ENCODE results near the gene TMEM234.
A peak's percentile ranks its signal among the peaks of the same experiment; 100 is the strongest.
"Not testable (repeated sequence)": the region's sequence is repeated elsewhere in the genome, so short reads cannot be mapped to it uniquely, and the experiment has no call there.

TMEM234 gene

GRCh38 chr1:32263744-32264143, 41.6 kb upstream of the TMEM234 start:
- peaks cover 2% of the 10 kb centered on the region for H3K4me1 ChIP-seq (ENCODE audit: control insufficient read depth, insufficient read depth, low read depth, low read length)
- no peak overlapping the region for H2AFZ ChIP-seq (ENCODE audit: low read depth, low read length)
- WGBS: 85% methylated on average over 4 of the region's 4 CpGs
- no peak overlapping the region for H3K27ac ChIP-seq (ENCODE audit: low read length, poor library complexity, severe bottlenecking)
- H3K14ac ChIP-seq (ENCODE audit: low read length in 2 of 2): no peak overlapping the region
- no peak overlapping the region for H2AK5ac ChIP-seq (ENCODE audit: low read length, severe bottlenecking)
- no peak overlapping the region for H3K23ac ChIP-seq (ENCODE audit: low read length in 2 of 2)
- no peaks in the 10 kb centered on the region for H3K9me3 ChIP-seq (ENCODE audit: control insufficient read depth, low read length)
- no peak overlapping the region for H4K91ac ChIP-seq (ENCODE audit: low read length)
- no peak overlapping the region for H4K8ac ChIP-seq (ENCODE audit: low read length)
- H3K4ac ChIP-seq (ENCODE audit: low read depth in 1 of 2, low read length in 2 of 2): no peak overlapping the region
- H3K27me3 ChIP-seq (ENCODE audit: control insufficient read depth in 1 of 2, insufficient read depth in 1 of 2, low read length in 2 of 2): no peaks in the 10 kb centered on the region
- H2BK15ac ChIP-seq (ENCODE audit: low read depth, poor library complexity, severe bottlenecking): no peak overlapping the region
- no peak overlapping the region for H3K18ac ChIP-seq (ENCODE audit: low read depth in 1 of 2, low read length in 2 of 2)
- H2BK5ac ChIP-seq (ENCODE audit: low read depth, low read length, poor library complexity, severe bottlenecking): no peak overlapping the region
- H3K36me3 ChIP-seq (ENCODE audit: control insufficient read depth in 1 of 2, insufficient read depth in 2 of 2, low read depth in 1 of 2, low read length in 2 of 2): no peaks in the 10 kb centered on the region
- H3K4me3 ChIP-seq (ENCODE audit: insufficient read depth in 1 of 2, low read depth in 1 of 2, low read length in 2 of 2): no peak overlapping the region
- H3K79me1 ChIP-seq (replicated peaks; ENCODE audit: low read length, poor library complexity, severe bottlenecking): no peaks in the 10 kb centered on the region
- DNase-seq: no peak
- H3K4me2 ChIP-seq (ENCODE audit: low read length, poor library complexity, severe bottlenecking): no peak overlapping the region
- no peak overlapping the region for H3K9ac ChIP-seq (ENCODE audit: low read length)
- H2BK120ac ChIP-seq (ENCODE audit: low read depth, low read length): no peak overlapping the region
- peak overlapping the region in 1 of 2 experiments; percentile 77 for H2BK12ac ChIP-seq (ENCODE audit: low read length in 2 of 2)

GRCh38 chr1:32263236-32263593, 41.1 kb upstream of the TMEM234 start:
- H2BK5ac ChIP-seq (ENCODE audit: low read depth, low read length, poor library complexity, severe bottlenecking); H3K18ac ChIP-seq (ENCODE audit: low read depth in 1 of 2, low read length in 2 of 2); H3K27ac ChIP-seq (ENCODE audit: low read length, poor library complexity, severe bottlenecking); H3K9me3 ChIP-seq (ENCODE audit: control insufficient read depth, low read length); H3K4me1 ChIP-seq (ENCODE audit: control insufficient read depth, insufficient read depth, low read depth, low read length); H2BK120ac ChIP-seq (ENCODE audit: low read depth, low read length); H3K79me1 ChIP-seq (replicated peaks; ENCODE audit: low read length, poor library complexity, severe bottlenecking); H2AK5ac ChIP-seq (ENCODE audit: low read length, severe bottlenecking); H3K23ac ChIP-seq (ENCODE audit: low read length in 2 of 2); H3K4me2 ChIP-seq (ENCODE audit: low read length, poor library complexity, severe bottlenecking); H4K8ac ChIP-seq (ENCODE audit: low read length); H3K4ac ChIP-seq (ENCODE audit: low read depth in 1 of 2, low read length in 2 of 2); H3K27me3 ChIP-seq (ENCODE audit: control insufficient read depth in 1 of 2, insufficient read depth in 1 of 2, low read length in 2 of 2); H2AFZ ChIP-seq (ENCODE audit: low read depth, low read length); H3K36me3 ChIP-seq (ENCODE audit: control insufficient read depth in 1 of 2, insufficient read depth in 2 of 2, low read depth in 1 of 2, low read length in 2 of 2); H2BK12ac ChIP-seq (ENCODE audit: low read length in 2 of 2); H3K4me3 ChIP-seq (ENCODE audit: insufficient read depth in 1 of 2, low read depth in 1 of 2, low read length in 2 of 2); H3K14ac ChIP-seq (ENCODE audit: low read length in 2 of 2); DNase-seq; H3K9ac ChIP-seq (ENCODE audit: low read length); H2BK15ac ChIP-seq (ENCODE audit: low read depth, poor library complexity, severe bottlenecking); H4K91ac ChIP-seq (ENCODE audit: low read length): not testable (repeated sequence)
- 94% methylated on average over 2 of the region's 4 CpGs for WGBS

- 97% methylated on average over 6 of the region's 6 CpGs for WGBS
- no peak for DNase-seq
These were observed 35.0 kb upstream of the TMEM234 start for GRCh38 chr1:32257227-32257508.

GRCh38 chr1:32256473-32257226, 34.5 kb upstream of the TMEM234 start:
- Histone ChIP-seq H3K9ac (ENCODE audit: low read length) (no peak overlapping the region), H3K27ac (ENCODE audit: low read length, poor library complexity, severe bottlenecking) (no peak overlapping the region), H3K14ac (ENCODE audit: low read length in 2 of 2) (no peak overlapping the region), H2BK5ac (ENCODE audit: low read depth, low read length, poor library complexity, severe bottlenecking) (no peak overlapping the region), H3K4me1 (ENCODE audit: control insufficient read depth, insufficient read depth, low read depth, low read length) (no peaks in the 10 kb centered on the region), H4K91ac (ENCODE audit: low read length) (no peak overlapping the region), H3K4ac (ENCODE audit: low read depth in 1 of 2, low read length in 2 of 2) (no peak overlapping the region), H2BK120ac (ENCODE audit: low read depth, low read length) (no peak overlapping the region), H3K4me3 (ENCODE audit: insufficient read depth in 1 of 2, low read depth in 1 of 2, low read length in 2 of 2) (no peak overlapping the region), H3K4me2 (ENCODE audit: low read length, poor library complexity, severe bottlenecking) (no peak overlapping the region), H2BK15ac (ENCODE audit: low read depth, poor library complexity, severe bottlenecking) (no peak overlapping the region), H3K23ac (ENCODE audit: low read length in 2 of 2) (no peak overlapping the region), H2BK12ac (ENCODE audit: low read length in 2 of 2) (no peak overlapping the region), H2AK5ac (ENCODE audit: low read length, severe bottlenecking) (no peak overlapping the region), H3K36me3 (ENCODE audit: control insufficient read depth in 1 of 2, insufficient read depth in 2 of 2, low read depth in 1 of 2, low read length in 2 of 2) (no peaks in the 10 kb centered on the region), H4K8ac (ENCODE audit: low read length) (no peak overlapping the region), H2AFZ (ENCODE audit: low read depth, low read length) (no peak overlapping the region), H3K18ac (ENCODE audit: low read depth in 1 of 2, low read length in 2 of 2) (no peak overlapping the region), H3K79me1 (replicated peaks; ENCODE audit: low read length, poor library complexity, severe bottlenecking) (no peaks in the 10 kb centered on the region), H3K9me3 (ENCODE audit: control insufficient read depth, low read length) (no peaks in the 10 kb centered on the region), H3K27me3 (ENCODE audit: control insufficient read depth in 1 of 2, insufficient read depth in 1 of 2, low read length in 2 of 2) (peaks cover 0 to 4% of the 10 kb centered on the region in 2 experiments)
- DNase-seq: no peak
- 93% methylated on average over 3 of the region's 9 CpGs for WGBS

More at GRCh38 chr1:32257227-32257508, 35.0 kb upstream of the TMEM234 start:
- Histone ChIP-seq H4K8ac (ENCODE audit: low read length) (no peak overlapping the region), H2BK120ac (ENCODE audit: low read depth, low read length) (no peak overlapping the region), H2BK12ac (ENCODE audit: low read length in 2 of 2) (no peak overlapping the region), H3K9ac (ENCODE audit: low read length) (no peak overlapping the region), H3K4ac (ENCODE audit: low read depth in 1 of 2, low read length in 2 of 2) (no peak overlapping the region), H3K27ac (ENCODE audit: low read length, poor library complexity, severe bottlenecking) (no peak overlapping the region), H3K27me3 (ENCODE audit: control insufficient read depth in 1 of 2, insufficient read depth in 1 of 2, low read length in 2 of 2) (no peaks in the 10 kb centered on the region), H3K4me3 (ENCODE audit: insufficient read depth in 1 of 2, low read depth in 1 of 2, low read length in 2 of 2) (no peak overlapping the region), H3K14ac (ENCODE audit: low read length in 2 of 2) (no peak overlapping the region), H2BK5ac (ENCODE audit: low read depth, low read length, poor library complexity, severe bottlenecking) (no peak overlapping the region), H3K23ac (ENCODE audit: low read length in 2 of 2) (no peak overlapping the region), H2BK15ac (ENCODE audit: low read depth, poor library complexity, severe bottlenecking) (no peak overlapping the region), H2AFZ (ENCODE audit: low read depth, low read length) (no peak overlapping the region), H3K18ac (ENCODE audit: low read depth in 1 of 2, low read length in 2 of 2) (no peak overlapping the region), H3K9me3 (ENCODE audit: control insufficient read depth, low read length) (no peaks in the 10 kb centered on the region), H4K91ac (ENCODE audit: low read length) (no peak overlapping the region), H2AK5ac (ENCODE audit: low read length, severe bottlenecking) (no peak overlapping the region), H3K79me1 (replicated peaks; ENCODE audit: low read length, poor library complexity, severe bottlenecking) (no peaks in the 10 kb centered on the region), H3K4me1 (ENCODE audit: control insufficient read depth, insufficient read depth, low read depth, low read length) (no peaks in the 10 kb centered on the region), H3K36me3 (ENCODE audit: control insufficient read depth in 1 of 2, insufficient read depth in 2 of 2, low read depth in 1 of 2, low read length in 2 of 2) (no peaks in the 10 kb centered on the region), H3K4me2 (ENCODE audit: low read length, poor library complexity, severe bottlenecking) (no peak overlapping the region)

Data from mesenchymal stem cell (in vitro differentiated cells and primary cell).